GM12878 (cell line): ENCODE results near the gene ESR2. TPM values are rescaled to one million over a fixed set of nuclear protein-coding genes. Genes with fewer than 3 reads are reported as not detected.

Experiments
- ATAC-seq: fragments of 200-7000 bp; cut with Tn5 transposase; 3 replicates; pipeline ENCODE4 v1.9.1; 2020; ENCODE audit warnings: mild to moderate bottlenecking, moderate library complexity
- BruUV-seq: library from RNA; stranded (reverse); fragments of 400-500 nt; replicated peaks from 2 replicates; lab custom pipeline; 2021; lab: Mats Ljungman, UMichigan
- CTCF ChIA-PET: fragments of 300-600 bp; sonication (Branson Sonifier 250); formaldehyde crosslinking; extraction: SDS; loops from one replicate; lab custom pipeline; 2021; ENCODE audit warnings: inconsistent platforms; lab: Yijun Ruan, JAX
- POLR2A ChIA-PET: fragments of 350-600 bp; formaldehyde crosslinking; extraction: SDS; loops from one replicate; lab custom pipeline; 2021; ENCODE audit warnings: inconsistent platforms; lab: Charles Lee
- RAD21 ChIA-PET: fragments of 300-600 bp; sonication (Branson Sonifier 250); formaldehyde crosslinking; loops from one replicate; lab custom pipeline; 2023; ENCODE audit warnings: antibody characterized with exemption; ENCODE audit not compliant: unreplicated experiment; lab: Charles Lee
- SMC1A ChIA-PET: fragments of 300-600 bp; sonication (Branson Sonifier 250); formaldehyde crosslinking; loops from one replicate; lab custom pipeline; 2023; ENCODE audit not compliant: unreplicated experiment, uncharacterized antibody; lab: Charles Lee
- DNase-seq: peaks from one replicate; pipeline ENCODE4 v3.0.0-alpha.2; 2011; ENCODE audit warnings: low read depth, low spot score
- FAIRE-seq: peaks from 3 replicates; lab custom pipeline; 2011; peaks lifted over from hg19 to GRCh38; lab: Jason Lieb, UNC
- H2AFZ ChIP-seq: 2 replicates; pipeline ENCODE4 v1.6.0; 2011; ENCODE audit warnings: low read depth, low read length, control low read depth; ENCODE audit not compliant: control insufficient read depth
- H3K27ac ChIP-seq: 2 replicates; pipeline ENCODE4 v1.5.1; 2011; ENCODE audit warnings: control low read depth; ENCODE audit not compliant: control insufficient read depth, insufficient read depth
- H3K27me3 ChIP-seq, 2 experiments: replicated peaks in 1 of 2; 2 replicates each; pipeline versions ENCODE4 v1.6.0 to v1.6.1; 2011; ENCODE audit warnings: low read length in 1 of 2; ENCODE audit not compliant: control insufficient read depth in 2 of 2, insufficient read depth in 2 of 2
- H3K36me3 ChIP-seq, 2 experiments: 2 replicates each; pipeline ENCODE4 v1.5.1; 2011; ENCODE audit warnings: low read length in 1 of 2; ENCODE audit not compliant: control insufficient read depth in 2 of 2, insufficient read depth in 2 of 2
- H3K4me1 ChIP-seq: 2 replicates; pipeline ENCODE4 v1.6.1; 2011; ENCODE audit warnings: mild to moderate bottlenecking, low read length, moderate library complexity, mixed read lengths; ENCODE audit not compliant: control insufficient read depth, insufficient read depth
- H3K4me2 ChIP-seq: 2 replicates; pipeline ENCODE4 v1.6.0; 2011; ENCODE audit warnings: control low read depth; ENCODE audit not compliant: control insufficient read depth, insufficient read depth
- H3K4me3 ChIP-seq: fragments of 200-600 bp; sonication (generic); 2 replicates; pipeline ENCODE4 v1.5.1; 2016
- H3K79me2 ChIP-seq: 2 replicates; pipeline ENCODE4 v1.6.0; 2011; ENCODE audit warnings: low read length; ENCODE audit not compliant: control insufficient read depth, insufficient read depth
- H3K9ac ChIP-seq: 2 replicates; pipeline ENCODE4 v1.8.0; 2011; ENCODE audit warnings: low read length, control low read depth, mixed read lengths; ENCODE audit not compliant: control insufficient read depth, insufficient read depth
- H3K9me3 ChIP-seq: replicated peaks from 3 replicates; pipeline ENCODE4 v1.5.1; 2011; ENCODE audit warnings: mild to moderate bottlenecking, low read length; ENCODE audit not compliant: control insufficient read depth, insufficient read depth
- H4K20me1 ChIP-seq: 2 replicates; pipeline ENCODE4 v1.6.0; 2011; ENCODE audit not compliant: control insufficient read depth, insufficient read depth
- BCL3 ChIP-seq: IDR thresholded peaks from 2 replicates; pipeline ENCODE4 v1.6.1; 2011; ENCODE audit warnings: borderline replicate concordance, low read depth, mild to moderate bottlenecking, moderate library complexity, low read length; ENCODE audit not compliant: insufficient read depth, poor library complexity, severe bottlenecking
- KDM1A ChIP-seq: fragments of 200-600 bp; sonication (generic); IDR thresholded peaks from 2 replicates; pipeline ENCODE4 v1.6.1; 2016; ENCODE audit warnings: borderline replicate concordance
- SMAD5 ChIP-seq: IDR thresholded peaks from 2 replicates; pipeline ENCODE4 v1.6.1; 2016; ENCODE audit warnings: antibody characterized with exemption, low read depth
- TARDBP ChIP-seq: IDR thresholded peaks from 2 replicates; pipeline ENCODE4 v1.6.1; 2016; ENCODE audit warnings: borderline replicate concordance
- ZNF274 ChIP-seq: IDR thresholded peaks from one replicate; pipeline ENCODE4 v1.8.0; 2011; ENCODE audit not compliant: insufficient read length, insufficient read depth
- WGBS: methylation state at CpG from one replicate; pipeline ENCODE4 v1.1.6; 2016; ENCODE audit warnings: low lambda C conversion rate; ENCODE audit not compliant: insufficient replicate concordance, insufficient coverage; ENCODE audit errors: missing lambda C conversion rate; 5-methylcytosine and 5-hydroxymethylcytosine counted together
- in situ Hi-C: fragments of 300-500 bp; cut with MboI; formaldehyde crosslinking; loops from 9 replicates; pipeline ENCODE4 v1.14.3; 2018; ENCODE audit warnings: mixed read lengths
- intact Hi-C: fragments of 100-400 bp; cut with micrococcal nuclease; formaldehyde crosslinking; loops from one replicate; pipeline ENCODE4 v1.14.2; 2022; ENCODE audit not compliant: unreplicated experiment
- polyA plus RNA-seq, 11 experiments: library from polyadenylated mRNA; depleted of rRNA in 4 of 11; unstranded in 6 of 11; stranded (reverse) in 5 of 11; fragments of >200 nt; fragmentation: Nextera tagmentation in 4 of 11; fragmentation: Illumina TruSeq in 1 of 11; extraction: Ambion mirVana in 4 of 11; extraction: Trizol in 1 of 11; gene quantifications; 1 replicate in 1 of 11; 2 replicates in 10 of 11; pipeline versions ENCODE4 v1.2.1 to v1.2.3, GENCODE V29; 2011 to 2016; ENCODE audit warnings: inconsistent platforms in 2 of 11, missing spikeins in 2 of 11, low read depth in 1 of 11
- total RNA-seq, 4 experiments: library from RNA; depleted of rRNA in 3 of 4; stranded (reverse); fragments of >200 nt in 3 of 4; fragmentation: Illumina TruSeq in 1 of 4; extraction: Trizol in 1 of 4; gene quantifications; 2 replicates each; pipeline versions ENCODE4 v1.2.1 to v1.2.3, GENCODE V29; 2013 to 2021

The ESR2 gene
- total and polyA plus RNA-seq, 10 of the 15 experiments (the other 5 are each of a cell fraction or from before 2014, with no cell fraction given), result 0.29 to 2.6 (median 0.81) TPM

- TF ChIP-seq SMAD5 (no peak), ZNF274 (no peak), BCL3 (no peak)
These were observed 201.8 kb downstream of the ESR2 start (continued) for GRCh38 chr14:64092338-64092737.

GRCh38 chr14:64091217-64091616, 203.0 kb downstream of the ESR2 start:
- H3K27me3 ChIP-seq, result no peaks in the 10 kb centered on the region
- TF ChIP-seq TARDBP, result no peak
- TF ChIP-seq KDM1A, result no peak
- no peak overlapping the region for H2AFZ ChIP-seq
- no peaks in the 10 kb centered on the region for H3K9me3 ChIP-seq
- no peak overlapping the region for H3K27ac ChIP-seq
- no TSS peak for BruUV-seq
- peaks cover 0 to 8% of the 10 kb centered on the region in 2 experiments; a peak in 3 of 4 replicates for H3K36me3 ChIP-seq
- SMC1A ChIA-PET, result interaction anchor here (1.0 to 1.2 kb wide), 2 partner anchors 12 to 22 kb away, joined by 3 read pairs; no protein-coding TSS in a partner anchor
- ATAC-seq, result no peak
- no peaks in the 10 kb centered on the region for H3K4me1 ChIP-seq
- RAD21 ChIA-PET, result no interaction called here
- no peak overlapping the region for H3K4me3 ChIP-seq
- no peaks in the 10 kb centered on the region for H3K79me2 ChIP-seq
- CTCF ChIA-PET, result interaction anchor here (0.6 kb wide), 1 partner anchor 297 kb away, joined by 3 read pairs; no protein-coding TSS in a partner anchor
- peak; percentile 41 for FAIRE-seq
- H3K9ac ChIP-seq, result no peak overlapping the region
- intact Hi-C loops, result no loop called here
- 100% methylated on average over 1 of the region's 1 CpG for WGBS
- H4K20me1 ChIP-seq, result no peaks in the 10 kb centered on the region
- in situ Hi-C loops, result no loop called here
- no peak overlapping the region for H3K4me2 ChIP-seq
- DNase-seq, result no peak
- POLR2A ChIA-PET, result no interaction called here
